DOHH2 (cell line): ENCODE measurements around the gene TMA7.

Experiments
- H3F3A ChIP-seq: fragments of 200-600 bp; sonication (generic), shearing (Covaris generic); 2 replicates; pipeline ENCODE4 v1.6.0; 2016; ENCODE audit warnings: antibody characterized with exemption, mild to moderate bottlenecking; ENCODE audit not compliant: control insufficient read depth, insufficient read depth
- H3K27ac ChIP-seq: fragments of 200-600 bp; sonication (generic); 2 replicates; pipeline ENCODE4 v1.5.1; 2014; ENCODE audit warnings: low read depth, mild to moderate bottlenecking, low read length, moderate library complexity
- H3K27me3 ChIP-seq: fragments of 200-600 bp; sonication (generic); 2 replicates; pipeline ENCODE4 v1.6.1; 2014; ENCODE audit warnings: mild to moderate bottlenecking, low read length, mixed read lengths; ENCODE audit not compliant: control insufficient read depth
- H3K36me3 ChIP-seq: fragments of 200-600 bp; sonication (generic); 2 replicates; pipeline ENCODE4 v1.6.1; 2014; ENCODE audit warnings: mild to moderate bottlenecking, low read length, moderate library complexity, mixed read lengths; ENCODE audit not compliant: control insufficient read depth
- H3K4me1 ChIP-seq: fragments of 200-600 bp; sonication (generic); 2 replicates; pipeline ENCODE4 v1.6.1; 2014; ENCODE audit warnings: mild to moderate bottlenecking, low read length, mixed read lengths; ENCODE audit not compliant: control insufficient read depth
- H3K4me2 ChIP-seq: fragments of 200-600 bp; sonication (generic); 2 replicates; pipeline ENCODE4 v1.6.0; 2014; ENCODE audit warnings: mild to moderate bottlenecking, low read length, moderate library complexity
- H3K4me3 ChIP-seq: fragments of 200-600 bp; sonication (generic); 2 replicates; pipeline ENCODE4 v1.5.1; 2014; ENCODE audit warnings: mild to moderate bottlenecking, low read length, mixed read lengths
- H3K79me2 ChIP-seq: fragments of 200-600 bp; sonication (generic); 2 replicates; pipeline ENCODE4 v1.6.1; 2014; ENCODE audit warnings: mild to moderate bottlenecking, low read length, mixed read lengths; ENCODE audit not compliant: control insufficient read depth
- H3K9me2 ChIP-seq: fragments of 200-600 bp; sonication (generic); replicated peaks from 2 replicates; pipeline ENCODE4 v1.6.1; 2014; ENCODE audit warnings: mild to moderate bottlenecking, low read length, mixed read lengths; ENCODE audit not compliant: control insufficient read depth
- H3K9me3 ChIP-seq: fragments of 200-600 bp; sonication (generic); 2 replicates; pipeline ENCODE4 v1.6.1; 2014; ENCODE audit warnings: antibody characterized with exemption, low read length, mixed read lengths; ENCODE audit not compliant: control insufficient read depth, insufficient read depth
- H4K20me1 ChIP-seq: fragments of 200-600 bp; sonication (generic); 2 replicates; pipeline ENCODE4 v1.6.0; 2014; ENCODE audit warnings: low read depth, mild to moderate bottlenecking, antibody characterized with exemption, low read length, moderate library complexity; ENCODE audit not compliant: control insufficient read depth, insufficient read depth
- CTCF ChIP-seq: fragments of 200-600 bp; sonication (generic); IDR thresholded peaks from one replicate; pipeline ENCODE4 v1.5.1; 2014; ENCODE audit warnings: antibody characterized with exemption, mild to moderate bottlenecking, low read depth, low read length; ENCODE audit not compliant: poor library complexity, severe bottlenecking
- EZH2phosphoT487 ChIP-seq: fragments of 200-600 bp; sonication (generic); IDR thresholded peaks from 2 replicates; pipeline ENCODE4 v1.6.1; 2017; ENCODE audit warnings: borderline replicate concordance, mild to moderate bottlenecking, antibody characterized with exemption, low read length, moderate library complexity, mixed read lengths

Gene TMA7

GRCh38 chr3:48437812-48438211 lies 2.2 kb upstream of the TMA7 start:
- no peaks in the 10 kb centered on the region for H3K9me2 ChIP-seq
- no peak overlapping the region for H3K4me2 ChIP-seq
- H3K27me3 ChIP-seq = no peaks in the 10 kb centered on the region
- no peak for TF ChIP-seq CTCF
- no peak for TF ChIP-seq EZH2phosphoT487
- peaks cover 43% of the 10 kb centered on the region for H3K4me1 ChIP-seq
- H3F3A ChIP-seq = peaks cover 17% of the 10 kb centered on the region
- no peak overlapping the region for H3K27ac ChIP-seq
- H3K79me2 ChIP-seq = peaks cover 61% of the 10 kb centered on the region
- no peaks in the 10 kb centered on the region for H3K9me3 ChIP-seq
- H3K36me3 ChIP-seq = peaks cover 50% of the 10 kb centered on the region
- no peak overlapping the region for H3K4me3 ChIP-seq
- peaks cover 7% of the 10 kb centered on the region for H4K20me1 ChIP-seq

- Histone ChIP-seq H3K27me3 (no peaks in the 10 kb centered on the region), H3K4me2 (peak overlapping the region; percentile 79), H3F3A (peaks cover 35% of the 10 kb centered on the region), H3K9me2 (no peaks in the 10 kb centered on the region), H3K79me2 (peaks cover 59% of the 10 kb centered on the region), H3K4me1 (peaks cover 46% of the 10 kb centered on the region), H3K9me3 (no peaks in the 10 kb centered on the region), H3K27ac (peak overlapping the region; percentile 75), H3K36me3 (peaks cover 47% of the 10 kb centered on the region), H3K4me3 (peak overlapping the region; percentile 99), H4K20me1 (peaks cover 7% of the 10 kb centered on the region)
- no peak for TF ChIP-seq EZH2phosphoT487
- no peak for TF ChIP-seq CTCF
Observed at GRCh38 chr3:48440590-48440958, 517 bp downstream of the TMA7 start.

- H3F3A ChIP-seq = peaks cover 37% of the 10 kb centered on the region
- TF ChIP-seq CTCF (no peak), EZH2phosphoT487 (no peak)
- H3K79me2 ChIP-seq = peaks cover 65% of the 10 kb centered on the region
- H3K4me1 ChIP-seq = peaks cover 38% of the 10 kb centered on the region
- peak overlapping the region; percentile 16; the same call in 1 of the 2 replicates for H3K27ac ChIP-seq
- peak overlapping the region; percentile 79 for H3K4me2 ChIP-seq
- peaks cover 49% of the 10 kb centered on the region for H3K36me3 ChIP-seq
- H3K9me3 ChIP-seq = no peaks in the 10 kb centered on the region
- peak overlapping the region; percentile 99 for H3K4me3 ChIP-seq
- no peaks in the 10 kb centered on the region for H3K27me3 ChIP-seq
- H3K9me2 ChIP-seq = no peaks in the 10 kb centered on the region
- peaks cover 7% of the 10 kb centered on the region for H4K20me1 ChIP-seq
Observed at GRCh38 chr3:48441940-48442339, 1.9 kb downstream of the TMA7 start.

GRCh38 chr3:48445277-48445882 lies 5.3 kb downstream of the TMA7 start:
- Histone ChIP-seq H3K4me1 (peaks cover 27% of the 10 kb centered on the region), H3K9me2 (no peaks in the 10 kb centered on the region), H3K79me2 (peaks cover 63% of the 10 kb centered on the region), H3K4me2 (peak overlapping the region; percentile 89), H3K27ac (no peak overlapping the region), H4K20me1 (peaks cover 7% of the 10 kb centered on the region), H3K36me3 (peaks cover 63% of the 10 kb centered on the region), H3K27me3 (no peaks in the 10 kb centered on the region), H3F3A (peaks cover 34% of the 10 kb centered on the region), H3K9me3 (no peaks in the 10 kb centered on the region), H3K4me3 (peak overlapping the region; percentile 79)
- TF ChIP-seq EZH2phosphoT487 = no peak
- no peak for TF ChIP-seq CTCF
